ENCODE measurements around the gene ERMAP. TPM values are rescaled to one million over a fixed set of nuclear protein-coding genes. Genes with fewer than 3 reads are reported as not detected.
"Not testable (repeated sequence)": the region's sequence is repeated elsewhere in the genome, so short reads cannot be mapped to it uniquely, and the experiment has no call there.

The ERMAP gene
- total and polyA plus RNA-seq, 2 of the 8 experiments (the other 6 are each of a cell fraction or from before 2014, with no cell fraction given), result 2.5 to 3.9 TPM

- no peak for TF ChIP-seq RNF2 (IDR thresholded peaks at IDR 0.05; ENCODE audit: borderline replicate concordance, low read depth, low read length, missing control alignments, poor library complexity, severe bottlenecking)
- TF ChIP-seq POU5F1 (IDR thresholded peaks at IDR 0.05; ENCODE audit: low read depth, low read length), result no peak
- no peak for TF ChIP-seq JUND (IDR thresholded peaks at IDR 0.05; ENCODE audit: low read length)
- TF ChIP-seq NANOG (IDR thresholded peaks at IDR 0.05; ENCODE audit: insufficient read depth, low read depth, low read length, poor library complexity, severe bottlenecking), result no peak
- no peak for TF ChIP-seq RAD21 (IDR thresholded peaks at IDR 0.05 in 1 of 2, conservative IDR thresholded peaks at IDR 0.05 in 1 of 2; ENCODE audit: low read depth in 2 of 2, low read length in 2 of 2)
- TF ChIP-seq EZH2 (IDR thresholded peaks at IDR 0.05; ENCODE audit: low read depth, low read length, severe bottlenecking), result no peak
- TF ChIP-seq ASH2L (IDR thresholded peaks at IDR 0.05; ENCODE audit: low read length), result no peak
- TF ChIP-seq SIX5 (IDR thresholded peaks at IDR 0.05; ENCODE audit: low read depth, low read length), result no peak
- no peak for TF ChIP-seq CREB1 (IDR thresholded peaks at IDR 0.05)
- no peak for TF ChIP-seq CBX5 (IDR thresholded peaks at IDR 0.05; ENCODE audit: low read depth, low read length)
- no peak for TF ChIP-seq NRF1 (IDR thresholded peaks at IDR 0.05; ENCODE audit: low read depth, low read length)
- TF ChIP-seq ZNF274 (IDR thresholded peaks at IDR 0.05; ENCODE audit: borderline replicate concordance, extremely low read depth, low read length), result no peak
Observed at GRCh38 chr1:42807056-42807668, 9.8 kb upstream of the ERMAP start (continued).

- H3K4me3 ChIP-seq (ENCODE audit: extremely low read depth in 1 of 4, insufficient read depth in 2 of 4, low read depth in 3 of 4, low read length in 4 of 4); H3K4me1 ChIP-seq (replicated peaks in 1 of 4; ENCODE audit: control insufficient read depth in 3 of 4, insufficient read depth in 4 of 4, low read length in 3 of 4); H3K4me2 ChIP-seq (ENCODE audit: insufficient read depth in 1 of 2, low read depth in 2 of 2, low read length in 2 of 2); H3K27me3 ChIP-seq (replicated peaks in 1 of 4; ENCODE audit: control insufficient read depth in 3 of 4, extremely low read depth in 1 of 4, insufficient read depth in 3 of 4, low read length in 3 of 4); H3K36me3 ChIP-seq (ENCODE audit: control insufficient read depth in 2 of 4, insufficient read depth in 4 of 4, low read length in 3 of 4); H3K79me2 ChIP-seq (ENCODE audit: control insufficient read depth in 1 of 2, insufficient read depth in 2 of 2, low read length in 2 of 2); H3K23me2 ChIP-seq (ENCODE audit: low read depth, low read length); H4K20me1 ChIP-seq (replicated peaks in 1 of 2; ENCODE audit: control insufficient read depth in 1 of 2, insufficient read depth in 2 of 2, low read length in 2 of 2); CTCF ChIA-PET (ENCODE audit: partially characterized antibody); H2BK20ac ChIP-seq (ENCODE audit: low read length); H2AFZ ChIP-seq (ENCODE audit: low read length); H3K9me3 ChIP-seq (ENCODE audit: insufficient read depth in 2 of 2, low read depth in 1 of 2, low read length in 1 of 2); H3K27ac ChIP-seq (ENCODE audit: low read depth, low read length); H3K23ac ChIP-seq (ENCODE audit: insufficient read length); H3K9ac ChIP-seq (replicated peaks in 1 of 4; ENCODE audit: extremely low read depth in 1 of 4, low read depth in 3 of 4, low read length in 3 of 4); H2BK120ac ChIP-seq (replicated peaks; ENCODE audit: low read depth, low read length); H2AK5ac ChIP-seq (ENCODE audit: low read depth, low read length); H3K4ac ChIP-seq (replicated peaks; ENCODE audit: insufficient read length, low read depth, low read length); H2BK5ac ChIP-seq (ENCODE audit: low read depth, low read length); H2BK15ac ChIP-seq (ENCODE audit: low read length); FAIRE-seq; H4K5ac ChIP-seq (ENCODE audit: insufficient read length, low read depth, low read length); DNase-seq (ENCODE audit: low read depth in 1 of 2, low spot score in 2 of 2); H4K8ac ChIP-seq (ENCODE audit: extremely low read depth, insufficient read depth, low read length); H2BK12ac ChIP-seq (ENCODE audit: low read depth, low read length); H4K91ac ChIP-seq (replicated peaks; ENCODE audit: insufficient read length, low read length); H3K79me1 ChIP-seq (ENCODE audit: low read depth, low read length); H3K14ac ChIP-seq (ENCODE audit: insufficient read length); H3K56ac ChIP-seq (replicated peaks; ENCODE audit: insufficient read length, low read depth, low read length); H3K18ac ChIP-seq (ENCODE audit: extremely low read depth, low read length): not testable (repeated sequence)
- POLR2A ChIA-PET (ENCODE audit: partially characterized antibody), result interaction anchor here (2.0 kb wide), 1 partner anchor 15 kb away, joined by 8 read pairs; no protein-coding TSS in a partner anchor
- 90% methylated on average over 1 of the region's 3 CpGs; no CpG with 5 or more reads in 1 of the 2 experiments for WGBS, 2 experiments (ENCODE audit: extremely low coverage in 1 of 2, insufficient coverage in 1 of 2, insufficient read length in 1 of 2, insufficient replicate concordance in 2 of 2, low coverage in 1 of 2, low lambda C conversion rate in 2 of 2, missing lambda C conversion rate in 1 of 2)
Observed at GRCh38 chr1:42814815-42815214, 2.1 kb upstream of the ERMAP start.

All from H1 (cell line).